WTC11 (cell line): ENCODE data around the gene NIT2. TPM values are rescaled to one million over a fixed set of nuclear protein-coding genes. Genes with fewer than 3 reads are reported as not detected.

ENCODE experiments used
- ATAC-seq: fragments of 200-7000 bp; cut with Tn5 transposase; 2 replicates; pipeline ENCODE4 v1.10.0; 2021; ENCODE audit warnings: mild to moderate bottlenecking, moderate library complexity
- CTCF ChIA-PET: fragments of 300-600 bp; sonication (Branson Sonifier 250); formaldehyde crosslinking; loops from one replicate; lab custom pipeline; 2021; ENCODE audit warnings: antibody characterized with exemption; lab: Charles Lee
- POLR2A ChIA-PET: fragments of 350-600 bp; sonication (Branson Sonifier 250); formaldehyde crosslinking; loops from one replicate; lab custom pipeline; 2021; ENCODE audit warnings: antibody characterized with exemption; lab: Charles Lee
- DNase-seq: peaks from one replicate; pipeline ENCODE4 v3.0.0; 2021; ENCODE audit warnings: low spot score
- H3K27ac Mint-ChIP-seq: 2 replicates; pipeline ENCODE4 v1.8.0; 2021; ENCODE audit warnings: mixed read lengths
- H3K27me3 Mint-ChIP-seq: 2 replicates; pipeline ENCODE4 v1.8.0; 2021; ENCODE audit warnings: low read depth, mild to moderate bottlenecking, moderate library complexity, mixed read lengths
- H3K36me3 Mint-ChIP-seq: 2 replicates; pipeline ENCODE4 v1.8.0; 2021; ENCODE audit warnings: mixed read lengths
- H3K4me1 Mint-ChIP-seq: 2 replicates; pipeline ENCODE4 v1.8.0; 2022; ENCODE audit warnings: mixed read lengths
- H3K4me3 Mint-ChIP-seq: 2 replicates; pipeline ENCODE4 v1.8.0; 2021; ENCODE audit warnings: mild to moderate bottlenecking, moderate library complexity, mixed read lengths
- H3K9me3 Mint-ChIP-seq: 2 replicates; pipeline ENCODE4 v1.8.0; 2021; ENCODE audit warnings: mixed read lengths
- ARID4B ChIP-seq: sonication (generic); formaldehyde crosslinking; IDR thresholded peaks from 2 replicates; pipeline ENCODE4 v1.8.0; 2023; ENCODE audit warnings: missing genetic modification reagents, mild to moderate bottlenecking, borderline replicate concordance
- CREM ChIP-seq: sonication (generic); formaldehyde crosslinking; IDR thresholded peaks from 2 replicates; pipeline ENCODE4 v1.8.1; 2022; ENCODE audit warnings: mild to moderate bottlenecking, missing genetic modification reagents, moderate library complexity
- ELF4 ChIP-seq: sonication (generic); formaldehyde crosslinking; IDR thresholded peaks from 2 replicates; pipeline ENCODE4 v1.8.1; 2022; ENCODE audit warnings: low read depth, mild to moderate bottlenecking, moderate library complexity, missing genetic modification reagents
- JUN ChIP-seq: sonication (generic); formaldehyde crosslinking; IDR thresholded peaks from 2 replicates; pipeline ENCODE4 v1.8.0; 2023; ENCODE audit warnings: mild to moderate bottlenecking, missing genetic modification reagents
- NFATC4 ChIP-seq: fragments of 250-450 bp; sonication (Bioruptor Pico); IDR thresholded peaks from 2 replicates; pipeline ENCODE4 v1.9.0; 2021; ENCODE audit warnings: mild to moderate bottlenecking
- NFE2L1 ChIP-seq: sonication (generic); formaldehyde crosslinking; IDR thresholded peaks from 2 replicates; pipeline ENCODE4 v1.8.1; 2023; ENCODE audit warnings: missing genetic modification reagents
- NR2C2 ChIP-seq: sonication (generic); formaldehyde crosslinking; IDR thresholded peaks from 2 replicates; pipeline ENCODE4 v1.8.0; 2022; ENCODE audit warnings: mild to moderate bottlenecking, missing genetic modification reagents
- NR3C1 ChIP-seq: sonication (generic); formaldehyde crosslinking; conservative IDR thresholded peaks from 2 replicates; pipeline ENCODE4 v1.8.1; 2023; ENCODE audit warnings: low read depth, mild to moderate bottlenecking, missing genetic modification reagents
- PREB ChIP-seq: sonication (generic); formaldehyde crosslinking; IDR thresholded peaks from 2 replicates; pipeline ENCODE4 v1.8.1; 2022; ENCODE audit warnings: mild to moderate bottlenecking, missing genetic modification reagents, moderate library complexity, borderline replicate concordance
- SMAD3 ChIP-seq: sonication (generic); formaldehyde crosslinking; IDR thresholded peaks from 2 replicates; pipeline ENCODE4 v1.8.0; 2022; ENCODE audit warnings: missing genetic modification reagents, mild to moderate bottlenecking, borderline replicate concordance
- SMAD4 ChIP-seq: sonication (generic); formaldehyde crosslinking; IDR thresholded peaks from 2 replicates; pipeline ENCODE4 v1.8.0; 2022; ENCODE audit warnings: mild to moderate bottlenecking, missing genetic modification reagents
- SP1 ChIP-seq: sonication (generic); formaldehyde crosslinking; conservative IDR thresholded peaks from 2 replicates; pipeline ENCODE4 v1.8.1; 2022; ENCODE audit warnings: missing genetic modification reagents
- ZBTB21 ChIP-seq: sonication (generic); formaldehyde crosslinking; IDR thresholded peaks from 2 replicates; pipeline ENCODE4 v1.8.1; 2023; ENCODE audit warnings: mild to moderate bottlenecking, missing genetic modification reagents, borderline replicate concordance
- ZMAT4 ChIP-seq: fragments of 250-450 bp; sonication (Bioruptor Pico); IDR thresholded peaks from 2 replicates; pipeline ENCODE4 v1.9.0; 2021; ENCODE audit warnings: mild to moderate bottlenecking
- ZNF121 ChIP-seq: sonication (generic); formaldehyde crosslinking; IDR thresholded peaks from 2 replicates; pipeline ENCODE4 v1.8.0; 2023; ENCODE audit warnings: missing genetic modification reagents
- ZNF219 ChIP-seq: sonication (generic); formaldehyde crosslinking; IDR thresholded peaks from 2 replicates; pipeline ENCODE4 v1.8.0; 2023; ENCODE audit warnings: missing genetic modification reagents, mild to moderate bottlenecking, borderline replicate concordance
- ZNF263 ChIP-seq: sonication (generic); formaldehyde crosslinking; IDR thresholded peaks from 2 replicates; pipeline ENCODE4 v1.8.1; 2022; ENCODE audit warnings: low read depth, mild to moderate bottlenecking, moderate library complexity, missing genetic modification reagents
- total RNA-seq: library from RNA; stranded (reverse); gene quantifications from 3 replicates; pipeline ENCODE4 v1.2.3, GENCODE V29; 2021
- TF ChIP-seq, protein P1 (sequence below): fragments of 250-450 bp; sonication (Bioruptor Pico); conservative IDR thresholded peaks from 2 replicates; pipeline ENCODE4 v1.9.0; 2021; ENCODE audit warnings: mild to moderate bottlenecking
- TF ChIP-seq, protein P2 (sequence below): sonication (generic); formaldehyde crosslinking; IDR thresholded peaks from 2 replicates; pipeline ENCODE4 v1.8.1; 2022; ENCODE audit warnings: missing genetic modification reagents, borderline replicate concordance
- TF ChIP-seq, protein P3 (sequence below): sonication (generic); formaldehyde crosslinking; IDR thresholded peaks from 2 replicates; pipeline ENCODE4 v1.8.1; 2022; ENCODE audit warnings: low read depth, missing genetic modification reagents, borderline replicate concordance

The NIT2 gene
- total RNA-seq, 1 experiment from 2014 or later = 27.3 TPM

- TF ChIP-seq, protein P1, sequence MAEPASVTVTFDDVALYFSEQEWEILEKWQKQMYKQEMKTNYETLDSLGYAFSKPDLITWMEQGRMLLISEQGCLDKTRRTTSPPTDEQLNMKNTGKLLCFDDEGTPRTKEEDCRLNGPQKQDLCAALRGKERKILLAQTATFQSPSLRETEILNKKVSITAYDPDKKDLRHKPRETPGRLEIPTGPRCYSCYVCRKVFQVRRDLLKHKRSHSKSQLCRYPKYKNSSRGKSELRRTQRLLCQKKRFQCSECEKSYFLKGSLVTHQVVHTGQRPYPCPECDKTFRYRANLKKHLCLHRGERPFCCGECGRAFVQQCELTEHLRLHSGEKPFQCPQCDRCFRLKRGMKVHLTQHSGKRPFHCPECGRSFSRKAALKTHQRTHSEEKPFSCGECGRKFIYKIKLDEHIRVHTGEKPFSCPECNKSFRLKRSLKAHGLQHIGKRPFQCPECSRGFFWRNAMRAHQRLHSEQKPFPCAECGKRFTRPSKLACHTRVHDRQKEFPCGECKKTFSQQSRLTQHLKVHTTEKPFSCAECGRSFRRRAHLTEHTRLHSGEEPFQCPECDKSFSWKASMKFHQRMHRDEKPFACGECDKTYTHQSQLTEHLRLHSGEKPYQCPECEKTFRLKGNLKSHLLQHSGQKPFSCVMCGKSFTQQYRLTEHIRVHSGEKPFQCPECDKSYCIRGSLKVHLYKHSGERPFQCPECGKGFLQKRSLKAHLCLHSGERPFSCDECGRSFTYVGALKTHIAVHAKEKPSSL (CRISPR knock-in tag) = no peak
Observed at GRCh38 chr3:100316641-100317069, 17.9 kb upstream of the NIT2 start (continued).

DNA sequence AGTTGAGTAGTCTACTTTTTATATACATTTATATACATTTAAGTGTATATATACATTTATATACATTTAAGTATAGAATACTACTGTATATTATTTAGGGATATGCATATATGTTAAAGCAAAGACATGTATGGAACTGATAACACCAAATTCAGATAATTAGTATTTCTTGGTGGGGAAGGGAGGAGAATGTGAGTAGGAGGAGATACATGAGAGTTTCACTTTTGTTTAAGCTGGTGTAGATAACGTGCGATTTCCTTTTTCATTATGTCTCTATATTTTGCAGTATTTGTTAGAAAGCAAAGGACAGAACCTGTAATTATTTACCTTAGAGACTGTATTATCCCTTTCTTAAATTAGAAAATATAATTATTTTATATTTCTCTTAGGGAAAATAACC is 16.6 kb upstream of the NIT2 start:
- POLR2A ChIA-PET = no interaction called here
- ATAC-seq = no peak
- Mint-ChIP-seq H3K27me3 (no peaks in the 10 kb centered on the region), H3K4me3 (no peak overlapping the region), H3K36me3 (peaks cover 7% of the 10 kb centered on the region)
- CTCF ChIA-PET = no interaction called here
- TF ChIP-seq ZNF121 (CRISPR knock-in tag) (no peak), JUN (CRISPR knock-in tag) (no peak), NR3C1 (CRISPR knock-in tag) (no peak), NR2C2 (CRISPR knock-in tag) (no peak), NFE2L1 (CRISPR knock-in tag) (no peak), SMAD4 (no peak), ZMAT4 (no peak), ZNF263 (no peak), PREB (no peak), ZBTB21 (CRISPR knock-in tag) (no peak), SP1 (CRISPR knock-in tag) (no peak)
- TF ChIP-seq, protein P1 (CRISPR knock-in tag) = no peak
- TF ChIP-seq, all 79 proteins: peak for 0
- DNase-seq = no peak
- Mint-ChIP-seq H3K9me3 (no peaks in the 10 kb centered on the region), H3K4me1 (no peaks in the 10 kb centered on the region), H3K27ac (no peak overlapping the region)

DNA sequence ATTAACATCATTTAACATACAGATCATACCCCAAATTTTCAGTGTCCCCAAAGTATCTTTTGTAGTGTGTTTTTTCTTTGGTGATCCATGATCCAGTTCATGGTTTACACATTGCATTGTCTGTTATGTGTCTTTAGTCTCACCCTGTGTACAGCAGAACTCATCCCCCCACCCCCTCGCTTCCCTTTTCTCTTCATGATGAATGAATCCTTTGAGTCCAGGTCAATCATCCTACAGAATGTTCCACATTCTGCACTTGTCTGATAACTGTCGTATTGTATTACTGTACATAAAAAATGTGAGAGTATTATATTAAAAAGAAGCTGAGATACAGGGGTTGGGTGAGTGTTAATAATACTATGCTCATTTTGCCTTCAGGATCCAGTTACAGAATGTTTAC is 14.6 kb upstream of the NIT2 start:
- DNase-seq (no peak), ATAC-seq (no peak)
- no peaks in the 10 kb centered on the region for H3K27me3 Mint-ChIP-seq
- peaks cover 7% of the 10 kb centered on the region for H3K36me3 Mint-ChIP-seq
- CTCF ChIA-PET = no interaction called here
- POLR2A ChIA-PET = interaction anchor here (0.6 kb wide), 1 partner anchor 53 kb away, joined by 4 read pairs; no protein-coding TSS in a partner anchor
- no peaks in the 10 kb centered on the region for H3K9me3 Mint-ChIP-seq
- no peak overlapping the region for H3K27ac Mint-ChIP-seq
- no peak overlapping the region for H3K4me3 Mint-ChIP-seq
- H3K4me1 Mint-ChIP-seq = no peaks in the 10 kb centered on the region
- TF ChIP-seq CREM (CRISPR knock-in tag) = no peak
- TF ChIP-seq NFATC4 (CRISPR knock-in tag) = no peak
- TF ChIP-seq ARID4B (CRISPR knock-in tag) = no peak
- TF ChIP-seq NFE2L1 (CRISPR knock-in tag) = no peak
- TF ChIP-seq ZNF219 = no peak
- no peak for TF ChIP-seq ELF4 (CRISPR knock-in tag)
- no peak for TF ChIP-seq SMAD3 (CRISPR knock-in tag)
- TF ChIP-seq, protein P2, sequence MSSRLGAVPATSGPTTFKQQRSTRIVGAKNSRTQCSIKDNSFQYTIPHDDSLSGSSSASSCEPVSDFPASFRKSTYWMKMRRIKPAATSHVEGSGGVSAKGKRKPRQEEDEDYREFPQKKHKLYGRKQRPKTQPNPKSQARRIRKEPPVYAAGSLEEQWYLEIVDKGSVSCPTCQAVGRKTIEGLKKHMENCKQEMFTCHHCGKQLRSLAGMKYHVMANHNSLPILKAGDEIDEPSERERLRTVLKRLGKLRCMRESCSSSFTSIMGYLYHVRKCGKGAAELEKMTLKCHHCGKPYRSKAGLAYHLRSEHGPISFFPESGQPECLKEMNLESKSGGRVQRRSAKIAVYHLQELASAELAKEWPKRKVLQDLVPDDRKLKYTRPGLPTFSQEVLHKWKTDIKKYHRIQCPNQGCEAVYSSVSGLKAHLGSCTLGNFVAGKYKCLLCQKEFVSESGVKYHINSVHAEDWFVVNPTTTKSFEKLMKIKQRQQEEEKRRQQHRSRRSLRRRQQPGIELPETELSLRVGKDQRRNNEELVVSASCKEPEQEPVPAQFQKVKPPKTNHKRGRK = no peak
- TF ChIP-seq, protein P3, sequence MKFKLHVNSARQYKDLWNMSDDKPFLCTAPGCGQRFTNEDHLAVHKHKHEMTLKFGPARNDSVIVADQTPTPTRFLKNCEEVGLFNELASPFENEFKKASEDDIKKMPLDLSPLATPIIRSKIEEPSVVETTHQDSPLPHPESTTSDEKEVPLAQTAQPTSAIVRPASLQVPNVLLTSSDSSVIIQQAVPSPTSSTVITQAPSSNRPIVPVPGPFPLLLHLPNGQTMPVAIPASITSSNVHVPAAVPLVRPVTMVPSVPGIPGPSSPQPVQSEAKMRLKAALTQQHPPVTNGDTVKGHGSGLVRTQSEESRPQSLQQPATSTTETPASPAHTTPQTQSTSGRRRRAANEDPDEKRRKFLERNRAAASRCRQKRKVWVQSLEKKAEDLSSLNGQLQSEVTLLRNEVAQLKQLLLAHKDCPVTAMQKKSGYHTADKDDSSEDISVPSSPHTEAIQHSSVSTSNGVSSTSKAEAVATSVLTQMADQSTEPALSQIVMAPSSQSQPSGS = no peak
